Calu3 (cell line): ENCODE data around the gene TBC1D3I. TPM values are rescaled to one million over a fixed set of nuclear protein-coding genes. Genes with fewer than 3 reads are reported as not detected.

Experiments used
- BruUV-seq: library from RNA; stranded (reverse); fragments of 400-500 nt; replicated peaks from 2 replicates; lab custom pipeline; 2021; lab: Mats Ljungman, UMichigan
- CTCF ChIA-PET: fragments of 300-600 bp; sonication (Branson Sonifier 250); formaldehyde crosslinking; loops from one replicate; lab custom pipeline; 2022; ENCODE audit warnings: antibody characterized with exemption; lab: Charles Lee
- DNase-seq: peaks from one replicate; pipeline ENCODE4 v3.0.0; 2022
- H3K27ac Mint-ChIP-seq: one replicate; pipeline ENCODE4 v1.8.0; 2022; ENCODE audit warnings: mixed read lengths; ENCODE audit not compliant: unreplicated experiment
- H3K27me3 Mint-ChIP-seq: one replicate; pipeline ENCODE4 v1.8.0; 2022; ENCODE audit warnings: mixed read lengths; ENCODE audit not compliant: unreplicated experiment
- H3K36me3 Mint-ChIP-seq: one replicate; pipeline ENCODE4 v1.8.0; 2022; ENCODE audit warnings: mild to moderate bottlenecking, moderate library complexity, mixed read lengths; ENCODE audit not compliant: insufficient read depth, unreplicated experiment
- H3K4me1 Mint-ChIP-seq: one replicate; pipeline ENCODE4 v1.8.0; 2022; ENCODE audit warnings: mild to moderate bottlenecking, low read depth, mixed read lengths; ENCODE audit not compliant: unreplicated experiment
- H3K4me3 Mint-ChIP-seq: one replicate; pipeline ENCODE4 v1.8.0; 2022; ENCODE audit warnings: mild to moderate bottlenecking, low read depth, moderate library complexity, mixed read lengths; ENCODE audit not compliant: unreplicated experiment
- H3K9me3 Mint-ChIP-seq: one replicate; pipeline ENCODE4 v1.8.0; 2022; ENCODE audit warnings: low read depth, mixed read lengths; ENCODE audit not compliant: unreplicated experiment
- CTCF ChIP-seq: fragments of 200-600 bp; IDR thresholded peaks from one replicate; pipeline ENCODE4 v1.8.0; 2022; ENCODE audit warnings: antibody characterized with exemption; ENCODE audit not compliant: unreplicated experiment
- intact Hi-C: fragments of 100-400 bp; cut with micrococcal nuclease; formaldehyde crosslinking; loops from one replicate; pipeline ENCODE4 v1.10.0; 2022; ENCODE audit not compliant: unreplicated experiment
- total RNA-seq: library from RNA; stranded (reverse); gene quantifications from 2 replicates; pipeline ENCODE4 v1.2.3, GENCODE V29; 2022

TBC1D3I gene
- total RNA-seq, 1 experiment from 2014 or later = 2.1 TPM

GRCh38 chr17:36205637-36206485, 58.5 kb downstream of the TBC1D3I start:
- Mint-ChIP-seq H3K4me1 (no peaks in the 10 kb centered on the region), H3K36me3 (no peaks in the 10 kb centered on the region), H3K27me3 (peaks cover 49% of the 10 kb centered on the region), H3K27ac (no peak overlapping the region), H3K9me3 (no peaks in the 10 kb centered on the region), H3K4me3 (no peak overlapping the region)
- no peak for DNase-seq
- no peak for TF ChIP-seq CTCF
- CTCF ChIA-PET = no interaction called here
- intact Hi-C loops = no loop called here
- no TSS peak for BruUV-seq

- BruUV-seq = no TSS peak
- TF ChIP-seq CTCF = no peak
- intact Hi-C loops = no loop called here
- no peak for DNase-seq
- Mint-ChIP-seq H3K27me3 (peaks cover 42% of the 10 kb centered on the region), H3K4me3 (no peak overlapping the region), H3K9me3 (no peaks in the 10 kb centered on the region), H3K36me3 (no peaks in the 10 kb centered on the region), H3K4me1 (no peaks in the 10 kb centered on the region), H3K27ac (no peak overlapping the region)
- CTCF ChIA-PET = no interaction called here
These were observed 59.5 kb downstream of the TBC1D3I start for GRCh38 chr17:36204724-36205500.

Other genes with a start within 250 kb of the TBC1D3I start
- gene CCL23, start 246.6 kb downstream of the TBC1D3I start, total RNA-seq = not detected in 2 replicates
- not detected in 2 replicates for gene CCL18, start 200.3 kb downstream of the TBC1D3I start, total RNA-seq
- gene CCL3, start 174.4 kb downstream of the TBC1D3I start, total RNA-seq = not detected in 2 replicates
- gene CCL4, start 160.7 kb downstream of the TBC1D3I start, total RNA-seq = not detected in 2 replicates
- gene TBC1D3B, start 87.9 kb downstream of the TBC1D3I start, total RNA-seq = 71.6 and 73.5 TPM in 2 replicates
- not detected in 2 replicates for gene CCL3L1, start 67.8 kb downstream of the TBC1D3I start, total RNA-seq
- gene CCL4L2, start 53.5 kb downstream of the TBC1D3I start, total RNA-seq = not detected in 2 replicates
- gene TBC1D3G, start 59.3 kb upstream of the TBC1D3I start, total RNA-seq = not detected in 2 replicates
- not detected in 2 replicates for gene TBC1D3H, start 123.9 kb upstream of the TBC1D3I start, total RNA-seq
- 32.6 and 33.6 TPM in 2 replicates for gene ZNHIT3, start 222.1 kb upstream of the TBC1D3I start, total RNA-seq